Activated naive CD8-positive, alpha-beta T cell treated with anti-CD3 and anti-CD28 coated beads for 36 hours (primary cell): ENCODE results near the gene CAMTA1. TPM values are rescaled to one million over a fixed set of nuclear protein-coding genes. Genes with fewer than 3 reads are reported as not detected.
"Not testable (repeated sequence)": the region's sequence is repeated elsewhere in the genome, so short reads cannot be mapped to it uniquely, and the experiment has no call there.

Experiments
- DNase-seq: peaks from one replicate; pipeline ENCODE4 v3.0.0; 2021
- H3K27ac Mint-ChIP-seq: one replicate; pipeline ENCODE4 v1.8.0; 2022; ENCODE audit warnings: mild to moderate bottlenecking, moderate library complexity, mixed read lengths
- H3K27me3 Mint-ChIP-seq: one replicate; pipeline ENCODE4 v1.8.0; 2022; ENCODE audit warnings: mild to moderate bottlenecking, mixed read lengths
- H3K36me3 Mint-ChIP-seq: one replicate; pipeline ENCODE4 v1.8.0; 2021; ENCODE audit warnings: mild to moderate bottlenecking, mixed read lengths
- H3K4me1 Mint-ChIP-seq: one replicate; pipeline ENCODE4 v1.8.0; 2021; ENCODE audit warnings: mixed read lengths
- H3K4me3 Mint-ChIP-seq: one replicate; pipeline ENCODE4 v1.8.0; 2022; ENCODE audit warnings: mild to moderate bottlenecking, moderate library complexity, mixed read lengths
- H3K9me3 Mint-ChIP-seq: one replicate; pipeline ENCODE4 v1.8.0; 2022; ENCODE audit warnings: mixed read lengths
- total RNA-seq, 2 experiments: library from RNA; stranded (reverse); gene quantifications; one replicate each; pipeline ENCODE4 v1.2.3, GENCODE V29; 2021

The CAMTA1 gene
- total RNA-seq, 2 experiments from 2014 or later: 70.4 to 71.4 TPM

GRCh38 chr1:7380068-7380467 lies 594.8 kb downstream of the CAMTA1 start:
- H3K36me3 Mint-ChIP-seq, H3K27me3 Mint-ChIP-seq, DNase-seq, H3K4me3 Mint-ChIP-seq, H3K4me1 Mint-ChIP-seq, H3K9me3 Mint-ChIP-seq, H3K27ac Mint-ChIP-seq: not testable (repeated sequence)

DNA sequence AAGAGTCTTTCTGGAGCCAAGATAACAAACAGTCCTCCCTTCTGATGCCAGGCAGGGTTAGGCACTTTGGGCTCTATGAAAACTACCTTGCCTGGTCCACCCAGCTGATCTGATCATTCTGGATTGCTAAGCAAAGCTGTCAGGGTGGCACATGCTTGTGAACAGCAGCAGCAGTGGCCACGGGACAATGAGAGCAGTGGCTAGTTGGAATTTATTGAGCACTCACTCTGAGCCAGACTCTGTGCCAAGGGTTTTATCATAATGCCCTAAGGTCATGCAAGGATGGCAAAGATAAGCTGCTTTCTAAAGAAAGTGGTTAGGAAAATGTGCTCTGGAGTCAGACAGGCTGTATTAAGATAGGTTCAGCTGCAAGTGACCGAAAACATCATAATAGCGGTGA lies 595.5 kb downstream of the CAMTA1 start:
- H3K36me3 Mint-ChIP-seq: no peaks in the 10 kb centered on the region
- peaks cover 4% of the 10 kb centered on the region for H3K27me3 Mint-ChIP-seq
- DNase-seq: no peak
- H3K4me3 Mint-ChIP-seq: no peak overlapping the region
- H3K27ac Mint-ChIP-seq: no peak overlapping the region
- H3K9me3 Mint-ChIP-seq: no peaks in the 10 kb centered on the region
- no peaks in the 10 kb centered on the region for H3K4me1 Mint-ChIP-seq

DNA sequence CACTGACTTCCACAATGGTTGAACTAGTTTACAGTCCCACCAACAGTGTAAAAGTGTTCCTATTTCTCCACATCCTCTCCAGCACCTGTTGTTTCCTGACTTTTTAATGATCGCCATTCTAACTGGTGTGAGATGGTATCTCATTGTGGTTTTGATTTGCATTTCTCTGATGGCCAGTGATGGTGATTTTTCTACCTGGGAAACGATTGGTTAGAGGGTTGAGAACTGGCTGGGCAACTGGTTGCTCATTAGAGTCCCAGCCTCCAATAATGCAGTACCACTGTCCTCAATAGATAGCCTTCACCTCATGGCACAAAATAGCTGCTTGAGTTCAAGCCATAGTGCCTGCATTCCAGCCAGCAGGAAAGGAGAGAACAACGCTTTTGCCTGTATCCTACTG lies 596.5 kb downstream of the CAMTA1 start:
- not testable (repeated sequence) for H3K4me1 Mint-ChIP-seq, H3K27ac Mint-ChIP-seq, H3K4me3 Mint-ChIP-seq, H3K27me3 Mint-ChIP-seq, DNase-seq, H3K36me3 Mint-ChIP-seq, H3K9me3 Mint-ChIP-seq

DNA sequence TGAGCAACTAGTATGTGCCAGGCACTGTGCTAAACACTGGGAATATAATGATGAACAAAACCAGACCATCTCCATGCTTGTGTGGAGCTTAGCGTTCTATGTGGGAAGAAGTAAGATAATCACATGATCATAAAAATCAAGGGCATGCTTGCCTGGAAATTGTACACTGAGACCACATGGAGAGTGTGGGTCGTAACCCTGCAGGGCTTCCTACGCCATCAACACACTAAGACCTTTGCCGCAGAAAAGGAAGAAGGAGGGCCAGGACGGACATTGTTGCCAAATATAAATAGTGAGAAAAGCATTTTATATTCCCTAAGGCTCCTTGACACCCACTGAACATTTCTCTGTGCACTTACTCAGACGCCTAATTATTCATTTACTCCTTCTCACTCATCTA lies 597.7 kb downstream of the CAMTA1 start:
- no peak for DNase-seq
- no peaks in the 10 kb centered on the region for H3K4me1 Mint-ChIP-seq
- H3K27me3 Mint-ChIP-seq: peaks cover 4% of the 10 kb centered on the region
- H3K27ac Mint-ChIP-seq: no peak overlapping the region
- H3K4me3 Mint-ChIP-seq: no peak overlapping the region
- H3K36me3 Mint-ChIP-seq: no peaks in the 10 kb centered on the region
- H3K9me3 Mint-ChIP-seq: no peaks in the 10 kb centered on the region

GRCh38 chr1:7383671-7384520 lies 598.6 kb downstream of the CAMTA1 start:
- DNase-seq: no peak
- H3K9me3 Mint-ChIP-seq: no peaks in the 10 kb centered on the region
- no peaks in the 10 kb centered on the region for H3K36me3 Mint-ChIP-seq
- H3K4me3 Mint-ChIP-seq: no peak overlapping the region
- H3K27me3 Mint-ChIP-seq: peaks cover 4% of the 10 kb centered on the region
- no peak overlapping the region for H3K27ac Mint-ChIP-seq
- H3K4me1 Mint-ChIP-seq: no peaks in the 10 kb centered on the region

GRCh38 chr1:7384679-7385078 lies 599.4 kb downstream of the CAMTA1 start:
- Mint-ChIP-seq H3K9me3 (no peaks in the 10 kb centered on the region), H3K36me3 (no peaks in the 10 kb centered on the region)

DNA sequence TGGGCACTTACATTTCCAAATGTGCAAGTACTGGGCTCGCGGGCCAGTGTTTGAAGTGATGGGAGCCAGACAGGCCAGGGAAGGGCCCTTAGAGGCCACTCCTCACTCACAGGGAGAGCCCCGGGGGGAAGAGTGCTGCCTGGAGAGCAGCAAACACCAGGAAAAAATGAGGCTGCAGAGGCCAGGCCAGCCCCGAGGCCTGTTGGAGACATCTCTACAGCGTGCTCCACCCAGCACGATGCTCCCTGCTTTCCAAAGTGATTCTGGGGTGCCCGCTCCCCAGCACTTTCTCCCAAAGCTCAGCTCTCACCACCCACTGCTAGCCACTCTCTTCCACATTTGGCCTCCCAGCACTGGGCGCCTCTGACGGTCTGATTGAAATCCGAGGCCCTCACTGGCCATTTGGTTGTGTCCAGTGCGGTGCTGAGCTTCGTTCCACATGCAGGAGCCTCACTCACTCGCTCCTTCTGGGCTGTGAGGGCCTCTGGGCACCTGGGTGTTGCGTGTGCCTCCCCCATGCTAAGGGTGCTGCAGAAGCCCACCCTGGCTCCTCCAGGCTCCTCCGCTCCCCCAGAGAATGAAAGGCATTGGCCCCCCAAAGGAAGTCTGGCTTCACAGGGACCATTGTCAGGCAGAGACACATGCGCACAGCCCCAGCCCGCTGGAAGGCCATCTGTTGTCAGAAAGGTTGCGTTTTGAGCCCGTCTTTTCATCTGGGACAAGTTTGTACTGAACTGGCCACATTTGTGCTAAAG lies 600.4 kb downstream of the CAMTA1 start:
- no peaks in the 10 kb centered on the region for H3K27me3 Mint-ChIP-seq
- no peak for DNase-seq
- H3K27ac Mint-ChIP-seq: no peak overlapping the region

More at GRCh38 chr1:7384679-7385078, 599.4 kb downstream of the CAMTA1 start:
- Mint-ChIP-seq H3K27me3 (peaks cover 1% of the 10 kb centered on the region), H3K4me1 (no peaks in the 10 kb centered on the region), H3K27ac (no peak overlapping the region), H3K4me3 (no peak overlapping the region)
- DNase-seq: no peak

GRCh38 chr1:7386226-7387052 lies 601.2 kb downstream of the CAMTA1 start:
- Mint-ChIP-seq H3K27me3 (no peaks in the 10 kb centered on the region), H3K4me3 (no peak overlapping the region), H3K27ac (no peak overlapping the region), H3K36me3 (no peaks in the 10 kb centered on the region), H3K9me3 (no peaks in the 10 kb centered on the region), H3K4me1 (no peaks in the 10 kb centered on the region)
- DNase-seq: no peak

More for the DNA sequence above, 600.4 kb downstream of the CAMTA1 start:
- Mint-ChIP-seq H3K36me3 (no peaks in the 10 kb centered on the region), H3K4me3 (no peak overlapping the region), H3K4me1 (no peaks in the 10 kb centered on the region), H3K9me3 (no peaks in the 10 kb centered on the region)

GRCh38 chr1:7387053-7387927 lies 602.0 kb downstream of the CAMTA1 start:
- H3K4me1 Mint-ChIP-seq: no peaks in the 10 kb centered on the region

DNA sequence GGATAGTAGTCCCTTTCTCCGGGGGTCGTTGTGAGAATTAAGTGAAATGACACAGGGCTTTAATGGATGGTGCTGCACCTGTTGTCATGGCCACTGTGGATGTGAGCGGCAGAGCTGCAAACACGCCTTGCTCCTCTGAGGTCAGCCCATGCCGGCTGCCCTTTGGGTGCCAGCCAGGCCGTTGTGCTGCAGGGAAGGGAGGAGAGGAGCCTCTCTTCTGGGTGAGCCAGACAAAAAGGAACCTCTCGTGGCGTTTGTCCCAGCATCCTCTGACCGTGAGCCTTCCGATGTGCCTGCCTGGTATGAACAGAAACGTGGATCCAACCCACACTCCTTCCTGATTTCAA lies 602.9 kb downstream of the CAMTA1 start:
- no peaks in the 10 kb centered on the region for H3K4me1 Mint-ChIP-seq
- H3K27me3 Mint-ChIP-seq: no peaks in the 10 kb centered on the region
- H3K9me3 Mint-ChIP-seq: no peaks in the 10 kb centered on the region
- H3K27ac Mint-ChIP-seq: no peak overlapping the region
- DNase-seq: no peak
- no peak overlapping the region for H3K4me3 Mint-ChIP-seq
- no peaks in the 10 kb centered on the region for H3K36me3 Mint-ChIP-seq

More at GRCh38 chr1:7387053-7387927, 602.0 kb downstream of the CAMTA1 start:
- no peak for DNase-seq
- H3K36me3 Mint-ChIP-seq: no peaks in the 10 kb centered on the region
- H3K4me3 Mint-ChIP-seq: no peak overlapping the region
- no peaks in the 10 kb centered on the region for H3K9me3 Mint-ChIP-seq
- no peaks in the 10 kb centered on the region for H3K27me3 Mint-ChIP-seq
- H3K27ac Mint-ChIP-seq: no peak overlapping the region

GRCh38 chr1:7388488-7389185 lies 603.4 kb downstream of the CAMTA1 start:
- H3K27me3 Mint-ChIP-seq: no peaks in the 10 kb centered on the region
- H3K36me3 Mint-ChIP-seq: no peaks in the 10 kb centered on the region
- no peak overlapping the region for H3K4me3 Mint-ChIP-seq
- DNase-seq: no peak
- H3K4me1 Mint-ChIP-seq: no peaks in the 10 kb centered on the region
- H3K9me3 Mint-ChIP-seq: no peaks in the 10 kb centered on the region
- H3K27ac Mint-ChIP-seq: no peak overlapping the region

- no peaks in the 10 kb centered on the region for H3K36me3 Mint-ChIP-seq
- DNase-seq: no peak
- no peak overlapping the region for H3K4me3 Mint-ChIP-seq
- H3K27me3 Mint-ChIP-seq: no peaks in the 10 kb centered on the region
- no peaks in the 10 kb centered on the region for H3K4me1 Mint-ChIP-seq
- H3K27ac Mint-ChIP-seq: no peak overlapping the region
- H3K9me3 Mint-ChIP-seq: no peaks in the 10 kb centered on the region
These were observed 604.1 kb downstream of the CAMTA1 start for GRCh38 chr1:7389201-7389905.

DNA sequence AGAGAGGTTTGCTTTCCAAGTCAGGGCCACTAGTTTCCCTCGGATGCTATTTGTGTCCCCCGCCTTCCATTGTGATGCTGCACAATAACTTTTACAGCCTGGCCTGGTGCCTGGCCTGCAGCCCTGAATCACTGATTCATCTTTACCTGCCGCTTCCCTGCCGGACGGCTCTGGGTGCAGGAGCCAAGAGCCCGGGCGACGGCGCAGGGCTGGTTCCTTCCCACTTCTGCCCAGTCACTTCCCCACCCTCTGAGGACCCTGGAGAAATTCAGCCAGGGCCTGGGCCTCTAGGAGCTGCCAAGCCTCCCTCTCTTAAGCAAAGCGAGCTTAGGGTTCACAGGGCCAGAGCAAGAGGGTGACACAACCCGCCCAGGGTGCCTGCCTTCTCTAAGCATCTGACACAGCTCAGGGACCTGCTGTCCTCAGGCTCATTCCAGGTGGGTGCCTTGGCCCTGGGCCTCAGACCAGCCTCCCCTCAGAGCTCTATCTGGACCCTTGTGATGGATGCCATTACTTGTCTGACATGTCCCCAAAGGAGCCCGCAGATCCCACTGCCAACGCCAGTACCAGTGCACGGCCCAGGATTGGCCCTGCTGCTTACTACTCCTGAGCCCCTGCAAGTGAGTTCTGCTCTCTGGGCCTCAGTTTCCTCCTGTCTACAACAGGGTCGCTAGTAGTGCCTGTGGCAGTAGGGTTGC lies 604.8 kb downstream of the CAMTA1 start:
- peaks cover under 1% of the 10 kb centered on the region for H3K27me3 Mint-ChIP-seq
- H3K4me3 Mint-ChIP-seq: no peak overlapping the region
- no peak for DNase-seq
- no peaks in the 10 kb centered on the region for H3K9me3 Mint-ChIP-seq
- no peak overlapping the region for H3K27ac Mint-ChIP-seq
- H3K36me3 Mint-ChIP-seq: no peaks in the 10 kb centered on the region
- H3K4me1 Mint-ChIP-seq: no peaks in the 10 kb centered on the region
